HTERT RPE-1 (cell line): ENCODE measurements around the gene TXLNA.

Experiments used
- in situ Hi-C: fragments of 300-500 bp; cut with MboI; formaldehyde crosslinking; loops from 4 replicates; pipeline ENCODE4 v1.14.3; 2020; ENCODE audit warnings: low sequenced_read_pairs

TXLNA gene

DNA sequence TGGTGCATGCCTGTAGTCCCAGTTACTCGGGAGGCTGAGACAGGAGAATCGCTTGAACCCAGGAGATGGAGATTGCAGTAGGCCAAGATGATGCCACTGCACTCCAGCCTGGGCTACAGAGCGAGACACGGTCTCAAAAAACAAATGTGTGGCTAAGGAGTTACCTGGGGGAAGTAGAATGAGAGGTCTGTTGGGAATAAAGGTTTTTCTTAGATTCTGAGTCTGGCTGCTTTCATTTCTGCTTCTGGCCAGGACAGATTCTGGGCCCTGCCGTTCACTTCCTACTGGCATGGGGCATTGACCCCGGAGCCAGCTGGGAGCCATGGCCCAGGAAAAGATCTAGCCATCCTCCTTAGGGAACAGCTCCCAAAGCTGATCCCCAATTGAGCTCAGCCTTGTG, 29.0 kb downstream of the TXLNA start:
- in situ Hi-C loops, result no loop called here

GRCh38 chr1:32208891-32209328, 29.4 kb downstream of the TXLNA start, which contains the start of gene DCDC2B:
Gene DCDC2B (plus strand): TSS chr1:32209089. CDS start chr1:32209094, 5 bp downstream.
- in situ Hi-C loops, result no loop called here

DNA sequence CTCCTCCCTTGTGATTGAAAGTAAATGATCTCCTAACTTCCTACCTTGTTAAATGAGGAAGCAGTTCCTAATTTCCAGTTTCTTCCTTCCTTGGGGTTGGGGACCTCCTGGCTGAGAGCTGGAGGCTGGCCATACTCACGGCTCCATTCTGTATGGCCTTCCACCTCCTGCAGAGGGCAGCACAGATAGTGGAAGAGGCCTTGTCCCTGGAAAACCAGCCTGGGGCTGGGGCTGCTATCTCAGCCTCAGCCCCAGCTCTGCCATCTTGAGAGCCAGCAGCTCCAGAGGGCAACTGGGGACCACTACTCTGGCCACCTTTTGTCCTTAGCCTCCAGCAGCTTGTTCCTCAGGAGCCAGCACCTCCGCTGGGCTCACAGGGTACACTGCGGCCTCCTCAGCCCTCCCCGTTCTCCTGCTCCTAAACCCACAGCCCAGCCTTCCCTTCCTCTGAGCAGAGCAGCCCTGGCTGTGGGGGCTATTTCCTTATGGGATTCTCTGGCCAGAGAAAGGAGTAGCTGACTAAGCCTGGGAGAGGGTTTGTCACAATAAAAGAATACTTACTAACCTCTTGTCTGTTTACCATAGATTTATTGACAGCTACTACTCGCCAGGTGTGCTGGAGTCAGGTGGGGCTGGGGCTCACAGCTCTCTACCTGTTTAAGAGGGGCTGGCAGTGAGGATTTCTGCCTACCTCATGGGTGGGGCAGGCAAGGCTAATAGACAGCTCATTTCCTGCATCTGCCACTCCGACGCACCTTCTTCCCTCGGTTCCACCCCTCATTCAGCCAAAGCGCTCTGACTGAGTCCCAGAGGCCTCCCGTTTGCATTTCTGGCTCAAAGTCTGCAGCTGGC, 36.4 kb downstream of the TXLNA start:
- in situ Hi-C loops, result no loop called here

DNA sequence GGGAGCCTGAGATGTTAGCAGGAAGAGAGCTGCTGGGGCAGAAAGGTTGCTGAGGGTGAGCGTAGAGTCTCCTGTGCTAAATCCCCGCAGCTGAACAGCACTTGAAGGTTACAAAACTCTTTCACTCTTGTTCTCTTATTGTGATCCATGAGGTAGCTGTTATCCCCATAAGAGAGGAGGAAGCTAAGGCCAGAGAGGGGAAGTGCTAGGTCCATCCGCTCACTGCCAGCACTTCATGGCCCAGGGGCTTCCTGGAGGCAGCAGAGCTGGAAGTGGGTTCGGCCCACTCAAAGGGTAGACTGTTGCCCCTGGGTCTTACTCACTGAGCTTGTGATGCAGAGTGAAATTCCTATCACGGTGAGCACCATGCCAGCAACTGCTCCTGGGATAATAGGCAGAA, 37.1 kb downstream of the TXLNA start:
- in situ Hi-C loops, result no loop called here

- in situ Hi-C loops, result no loop called here
These were observed 39.5 kb downstream of the TXLNA start for GRCh38 chr1:32219022-32219421.

DNA sequence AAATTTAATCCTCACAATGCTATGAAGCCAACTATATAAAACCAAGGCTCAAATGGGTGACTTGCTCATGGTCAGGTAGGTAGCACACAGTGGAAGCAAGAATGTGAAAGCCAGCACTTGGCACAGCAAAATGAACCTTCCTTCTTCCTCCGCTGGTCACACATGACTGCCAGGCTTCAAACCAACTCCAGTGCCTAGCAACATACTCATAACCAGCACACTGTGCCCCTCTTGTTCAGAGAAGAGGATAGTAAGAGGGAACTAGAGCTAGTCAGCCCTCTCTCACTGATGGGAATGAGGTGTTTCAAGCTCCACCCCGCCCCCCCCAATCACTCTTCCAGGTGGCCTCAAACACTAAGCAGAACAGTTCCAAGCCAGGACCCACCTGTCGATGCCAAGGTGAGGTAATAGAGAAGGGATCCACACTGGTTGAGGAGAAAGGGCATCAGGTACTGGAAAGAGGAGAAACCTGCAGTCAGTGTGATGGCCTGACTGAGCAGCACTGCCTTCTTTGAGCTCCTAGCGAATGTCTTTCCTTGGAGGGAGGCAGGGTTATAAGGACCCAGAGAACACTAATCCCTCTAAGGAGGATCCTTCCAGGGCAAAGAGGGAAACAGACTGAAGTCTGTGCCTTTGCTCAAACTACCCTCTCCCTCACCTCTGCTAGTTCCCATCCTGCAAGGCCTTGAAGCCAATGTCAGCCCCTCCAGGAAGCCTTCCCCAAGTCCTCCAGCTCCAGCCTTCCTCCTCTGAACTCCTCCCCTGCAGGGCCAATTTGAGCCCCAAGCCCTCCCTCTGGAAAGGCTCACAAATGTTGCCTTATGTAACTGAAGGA, 41.5 kb downstream of the TXLNA start:
- in situ Hi-C loops, result no loop called here

GRCh38 chr1:32221581-32221979, 42.1 kb downstream of the TXLNA start:
- in situ Hi-C loops, result no loop called here

DNA sequence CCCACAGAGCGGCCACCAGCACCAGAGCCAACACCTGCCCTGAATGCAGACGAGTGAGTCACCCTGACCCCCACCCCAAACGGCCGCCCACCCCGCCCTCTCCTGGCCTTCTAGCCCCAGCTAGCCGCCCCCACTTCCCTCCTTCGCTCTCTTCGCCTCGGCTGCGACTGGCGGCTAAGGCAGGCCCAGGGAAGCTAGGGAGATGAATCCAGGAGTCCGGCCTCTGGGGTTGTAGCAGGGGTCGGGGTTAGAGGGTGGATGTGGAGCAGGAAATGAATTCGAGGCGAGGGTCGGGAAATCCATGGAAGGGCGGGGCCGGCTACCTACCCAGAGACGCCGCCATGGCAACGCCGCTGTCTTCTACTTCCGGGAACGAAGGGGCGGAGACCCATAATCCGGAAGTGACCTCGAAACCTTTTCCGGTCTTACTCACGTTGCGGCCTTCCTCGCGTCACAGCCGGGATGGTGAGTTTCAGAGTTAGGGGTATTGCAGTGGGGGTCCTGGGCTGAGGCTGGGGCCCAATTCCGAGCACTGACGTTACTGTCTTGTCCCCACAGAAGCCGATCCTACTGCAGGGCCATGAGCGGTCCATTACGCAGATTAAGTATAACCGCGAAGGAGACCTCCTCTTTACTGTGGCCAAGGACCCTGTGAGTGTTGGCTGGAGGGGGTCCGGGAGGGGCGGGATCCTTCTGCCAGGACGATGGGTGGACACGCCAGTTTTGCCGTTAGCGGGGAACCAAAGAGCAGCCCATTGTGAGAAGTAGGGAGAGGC, 42.7 kb downstream of the TXLNA start, which contains the start of the genes EIF3I and TMEM234:
Gene EIF3I, plus strand, starts transcription at position 428 of the 776 bp plus-strand sequence. Its CDS starts 35 bp downstream, at position 463.
Gene TMEM234, minus strand, starts transcription at position 374 of the 776 bp plus-strand sequence. Its CDS starts 31 bp downstream, at position 343.
- in situ Hi-C loops, result no loop called here

- in situ Hi-C loops, result no loop called here
These were observed 44.2 kb downstream of the TXLNA start for GRCh38 chr1:32223683-32224082.

DNA sequence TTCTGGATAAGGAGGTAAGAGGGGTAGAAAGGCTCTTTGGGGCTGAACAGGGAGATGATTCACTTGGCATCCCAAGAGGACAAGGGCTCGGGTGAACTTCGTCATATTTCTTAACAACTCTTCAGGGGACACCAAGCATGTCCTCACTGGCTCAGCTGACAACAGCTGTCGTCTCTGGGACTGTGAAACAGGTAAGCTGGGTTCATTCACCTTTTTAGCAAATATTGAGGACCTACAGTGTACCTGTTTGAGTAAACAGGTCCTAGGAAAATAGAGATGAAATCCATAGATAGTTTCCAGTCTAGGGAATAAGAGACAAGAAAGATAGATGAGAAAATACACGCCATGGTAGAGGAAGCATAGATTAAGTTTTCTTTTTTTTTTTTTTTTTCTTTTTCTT, 44.8 kb downstream of the TXLNA start:
- in situ Hi-C loops, result no loop called here

DNA sequence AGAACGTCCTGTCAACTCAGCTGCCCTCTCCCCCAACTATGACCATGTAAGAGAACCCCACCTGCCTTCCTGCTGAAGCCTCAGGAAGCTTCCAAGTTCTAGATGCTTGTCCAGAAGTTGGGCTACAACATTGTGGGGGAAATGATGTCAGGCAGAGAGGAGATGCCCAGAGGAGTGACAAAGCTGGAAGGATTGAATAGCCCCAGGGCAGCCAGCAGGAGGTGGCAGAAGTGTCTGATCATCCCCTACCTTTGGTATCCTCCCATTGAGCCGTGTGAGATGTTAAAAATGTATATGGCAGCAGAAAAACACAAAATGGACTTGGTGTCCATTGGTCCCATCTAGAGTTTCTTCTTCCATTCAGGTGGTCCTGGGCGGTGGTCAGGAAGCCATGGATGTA, 49.3 kb downstream of the TXLNA start:
- in situ Hi-C loops, result no loop called here

DNA sequence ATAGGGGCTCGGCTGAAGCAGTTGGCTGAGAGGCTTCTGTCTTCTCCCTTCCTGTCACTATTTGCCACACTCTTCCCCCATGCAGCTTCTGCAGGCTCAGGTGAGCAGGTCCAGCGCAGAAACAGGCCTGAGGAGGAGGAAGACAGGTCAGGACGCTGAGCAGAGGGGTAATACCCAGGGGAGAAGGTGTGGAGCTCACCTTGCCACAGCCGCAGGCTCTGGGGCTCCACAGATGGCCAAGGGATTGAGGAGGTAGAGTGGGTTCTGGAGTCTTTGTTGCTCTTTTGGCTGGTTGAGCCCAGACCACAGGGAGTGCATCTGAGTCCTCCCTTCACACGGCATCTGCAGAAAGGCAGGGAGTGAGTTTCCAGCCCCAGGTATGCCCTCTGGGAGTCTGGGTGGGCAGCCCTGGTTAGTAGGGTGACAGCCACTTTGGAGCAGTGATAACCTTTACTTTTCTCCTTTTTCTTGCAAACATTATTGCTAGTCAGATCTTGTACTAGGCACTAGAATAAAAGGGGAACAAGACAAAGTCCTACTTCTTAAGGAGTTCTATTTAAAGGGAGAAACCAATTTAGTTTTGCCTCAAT, 52.5 kb downstream of the TXLNA start:
- in situ Hi-C loops, result no loop called here

DNA sequence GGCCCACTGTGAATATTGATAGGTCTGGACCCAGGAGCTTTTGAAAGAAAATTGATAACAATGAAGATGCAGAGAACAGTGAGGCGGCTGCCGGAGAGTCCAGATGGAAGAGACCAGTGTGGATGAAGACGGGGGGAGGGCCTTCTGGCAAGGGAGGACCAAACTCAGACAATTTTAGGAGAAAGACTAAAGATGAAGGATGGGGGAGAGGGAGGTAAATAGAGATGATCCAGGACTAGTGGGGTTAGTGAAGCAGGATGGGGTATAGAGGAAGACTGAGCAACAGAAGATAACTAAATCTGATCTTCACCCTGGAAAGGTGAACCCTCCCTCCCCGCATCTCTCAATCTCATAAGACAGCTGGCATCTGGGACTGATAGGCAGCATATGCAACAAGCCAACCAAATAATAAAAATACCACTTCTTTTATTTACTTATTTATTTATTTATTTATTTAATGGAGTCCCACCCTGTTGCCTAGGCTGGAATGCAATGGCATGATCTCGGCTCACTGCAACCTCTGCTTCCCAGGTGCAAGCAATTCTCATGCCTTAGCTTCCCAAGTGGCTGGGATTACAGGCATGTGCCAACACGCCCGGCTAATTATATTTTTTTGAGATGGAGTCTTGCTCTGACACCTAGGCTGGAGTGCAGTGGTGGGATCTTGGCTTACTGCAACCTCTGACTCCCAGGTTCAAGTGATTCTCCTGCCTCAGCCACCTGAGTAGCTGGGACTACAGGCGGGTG, 53.3 kb downstream of the TXLNA start:
- in situ Hi-C loops, result no loop called here

DNA sequence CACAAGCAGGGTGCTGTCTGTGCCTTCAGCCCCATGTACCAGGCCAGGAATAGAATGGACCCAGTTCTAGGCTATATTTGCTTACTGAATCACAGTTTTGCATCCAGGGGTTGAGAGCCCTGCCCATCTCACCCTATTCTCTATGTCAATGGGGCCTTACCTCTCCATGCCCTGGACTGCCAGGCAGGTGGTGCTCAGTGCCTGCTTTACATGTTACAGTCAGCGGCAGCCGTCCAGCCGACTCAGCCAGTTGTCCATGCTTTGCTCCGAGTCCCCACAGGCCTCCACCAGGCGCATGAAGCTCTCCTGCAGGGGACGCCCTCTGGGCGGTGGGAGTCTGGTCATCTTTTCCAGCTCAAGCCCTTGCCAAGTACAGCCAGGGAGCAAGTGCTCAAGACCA, 55.3 kb downstream of the TXLNA start:
- in situ Hi-C loops, result no loop called here

GRCh38 chr1:32239337-32239736, 59.9 kb downstream of the TXLNA start:
- in situ Hi-C loops, result no loop called here

GRCh38 chr1:32239790-32240139, 60.3 kb downstream of the TXLNA start:
- in situ Hi-C loops, result no loop called here

DNA sequence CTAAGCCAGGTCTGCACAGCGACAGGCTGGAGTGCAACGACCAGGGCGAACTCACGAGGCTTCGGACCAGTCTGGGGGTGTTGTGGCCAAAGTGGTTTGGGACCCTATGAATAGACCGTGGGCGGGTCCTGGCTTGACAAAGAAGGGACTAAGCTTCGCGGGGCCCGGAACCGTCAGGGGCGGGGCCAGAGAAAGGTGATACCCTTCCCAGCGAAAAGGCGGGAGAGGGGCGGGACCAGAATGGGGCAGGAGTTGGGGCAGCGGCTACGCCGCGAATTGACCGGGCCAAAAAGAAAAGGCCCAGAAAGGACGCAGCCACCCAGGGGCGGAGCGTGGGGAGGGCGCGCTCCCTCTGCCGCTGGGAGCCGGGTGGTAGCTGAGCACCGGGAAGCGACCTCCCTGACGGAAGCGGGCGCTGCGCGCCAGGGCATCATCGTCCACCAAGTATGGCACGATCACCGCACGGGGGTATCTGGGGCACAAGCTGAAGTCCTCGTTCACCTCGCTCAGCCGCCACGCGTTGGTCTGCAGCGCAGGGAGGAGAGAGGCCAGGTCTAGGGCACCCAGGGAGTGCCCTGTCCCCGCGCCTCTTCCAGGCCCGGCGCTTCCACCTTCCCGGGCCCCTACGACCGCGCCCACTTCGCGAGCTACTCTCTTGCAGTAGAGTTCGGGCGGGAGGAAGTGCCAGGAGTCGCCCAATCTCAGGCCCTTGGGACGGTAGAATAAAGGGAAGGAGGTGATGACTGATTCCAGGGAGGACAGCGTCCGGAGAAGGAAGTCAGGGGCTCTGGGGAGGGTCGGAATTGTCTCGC, 60.9 kb downstream of the TXLNA start:
- in situ Hi-C loops, result no loop called here

- in situ Hi-C loops, result no loop called here
These were observed 61.7 kb downstream of the TXLNA start for GRCh38 chr1:32241001-32241763.
